NK-92 (cell line): ENCODE data around the gene BICD1.

Experiments used
- DNase-seq: peaks from one replicate; lab custom pipeline; 2025; ENCODE audit not compliant: unreplicated experiment; lab: John Stamatoyannopoulos, UW

BICD1 gene

DNA sequence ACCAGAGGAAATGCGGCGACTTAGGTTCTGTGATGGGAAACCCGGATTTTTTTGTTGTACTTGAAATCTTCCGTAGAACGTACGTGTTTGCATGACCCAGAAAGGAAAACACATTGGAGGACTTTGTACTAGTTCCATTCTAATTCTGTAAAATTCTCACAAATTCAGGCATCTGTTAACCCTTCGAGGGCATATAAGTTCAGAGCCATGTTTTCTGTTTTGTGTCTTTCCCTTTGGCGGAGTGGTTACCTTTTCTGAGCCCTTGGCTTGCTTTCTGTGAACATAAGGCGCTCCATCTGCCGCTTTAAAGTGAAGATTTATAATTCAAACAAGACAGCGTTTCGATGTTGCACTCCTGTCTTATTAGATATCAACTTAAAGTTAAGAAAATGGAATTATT lies 34.2 kb downstream of the BICD1 start:
- DNase-seq: no peak

DNA sequence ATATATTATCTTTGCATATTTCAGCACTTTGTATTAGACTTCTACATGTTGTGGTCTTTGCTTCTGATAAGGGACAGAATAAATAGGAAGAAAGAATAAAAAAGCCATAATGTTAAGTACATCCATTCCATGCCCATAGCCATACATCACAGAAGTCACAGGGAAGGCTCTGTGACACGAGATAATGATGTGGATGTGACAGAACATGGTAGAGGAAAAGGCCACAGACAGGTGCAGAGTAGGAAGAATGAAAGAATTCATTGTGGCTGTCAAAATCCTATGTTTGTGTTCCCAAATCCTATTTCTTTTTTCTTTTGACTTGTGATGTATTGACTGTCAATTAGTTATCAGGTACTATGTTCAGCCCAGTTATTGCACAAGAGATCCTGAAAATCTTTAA lies 38.4 kb downstream of the BICD1 start:
- DNase-seq: no peak

DNA sequence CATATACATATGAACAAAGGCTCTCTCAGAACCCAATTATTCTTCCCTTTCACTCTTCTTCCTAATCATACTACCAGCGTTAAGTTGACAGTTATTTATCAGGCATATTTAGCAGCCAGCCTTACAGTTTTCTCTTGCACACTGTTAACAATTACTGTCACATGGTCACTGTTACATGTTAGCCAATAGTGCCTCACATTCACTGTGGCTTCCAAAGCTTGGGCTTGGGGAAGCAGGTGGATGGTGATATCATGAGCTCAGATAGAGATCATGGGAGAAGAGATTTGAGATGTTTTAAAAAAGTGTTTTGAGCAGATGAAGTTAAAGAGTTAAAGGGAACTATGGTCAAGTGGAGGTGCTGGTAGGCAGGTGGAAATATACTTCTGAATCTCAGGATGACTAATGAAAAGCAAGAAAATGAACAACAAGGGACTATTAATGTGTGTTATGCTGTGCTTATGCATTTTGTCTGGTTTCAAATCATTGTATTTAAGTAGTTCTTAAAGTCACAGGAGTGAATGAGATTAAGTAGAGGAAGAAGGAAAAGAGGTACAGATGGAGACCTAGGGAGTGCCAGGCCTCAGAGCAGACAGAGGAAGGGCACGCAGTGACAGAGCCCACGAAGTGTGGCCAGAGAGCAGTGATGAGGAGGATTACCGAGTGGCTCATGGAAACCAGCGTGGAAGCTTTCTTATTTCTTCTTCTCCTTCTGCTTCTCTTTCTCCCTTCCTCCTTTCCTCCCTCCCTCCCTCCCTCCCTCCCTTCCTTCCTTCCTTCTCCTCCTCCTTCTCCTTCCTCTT lies 39.6 kb downstream of the BICD1 start:
- DNase-seq: no peak

DNA sequence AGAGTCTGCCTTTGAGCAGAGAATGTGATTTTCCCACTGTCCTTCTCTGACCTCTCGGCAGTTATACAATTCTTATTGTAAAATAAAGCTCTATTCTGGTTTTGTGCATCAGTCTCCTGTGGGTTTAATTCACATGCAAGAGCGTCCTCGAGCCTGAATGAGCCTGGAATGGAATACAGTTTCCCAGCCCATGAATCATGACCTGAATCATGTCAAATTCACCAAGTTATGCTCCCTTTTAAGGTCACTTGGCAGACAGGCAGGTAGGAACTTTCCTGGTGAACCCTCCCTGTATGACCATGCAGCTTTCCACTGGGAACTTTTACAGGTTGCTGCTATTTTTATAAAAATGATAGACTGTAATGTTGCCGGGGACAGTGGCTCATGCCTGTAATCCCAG lies 41.7 kb downstream of the BICD1 start:
- DNase-seq: no peak

DNA sequence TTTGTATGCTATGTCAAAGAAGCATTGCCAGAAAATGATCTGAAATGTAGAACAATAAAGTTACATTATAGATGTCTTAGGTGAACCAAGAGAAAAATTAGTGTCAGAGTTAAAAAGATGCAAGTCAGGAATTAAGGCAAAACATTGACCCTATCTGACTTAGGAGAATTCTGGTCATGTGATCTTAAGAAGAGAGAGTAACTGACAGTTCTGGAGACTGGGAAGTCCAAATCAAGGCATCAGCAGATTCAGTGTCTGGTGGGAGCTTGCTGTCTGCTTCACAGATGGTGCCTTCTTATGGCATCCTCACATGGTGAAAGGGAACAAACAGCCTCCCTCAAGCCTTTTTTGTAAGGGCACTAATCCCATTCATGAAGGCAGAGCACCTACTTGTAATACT lies 42.8 kb downstream of the BICD1 start:
- DNase-seq: no peak

DNA sequence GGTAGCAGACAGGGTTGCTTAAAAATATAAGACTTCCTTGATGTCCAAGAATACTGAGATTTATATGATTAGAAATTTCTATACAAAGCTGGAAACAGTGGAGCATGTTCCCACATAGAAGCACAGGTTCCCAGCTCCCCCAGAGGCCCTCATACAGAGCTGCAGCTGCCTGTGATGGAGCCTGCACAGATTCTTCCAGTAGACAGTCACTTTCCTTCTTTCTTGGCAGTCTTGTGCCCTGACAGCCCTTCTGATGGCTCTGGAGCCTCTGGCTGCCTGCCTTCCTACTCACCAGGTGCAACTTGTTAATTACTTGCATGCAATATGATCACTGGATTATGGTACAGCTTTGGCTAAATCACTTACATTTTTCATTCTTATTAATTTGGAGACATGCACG lies 44.4 kb downstream of the BICD1 start:
- no peak for DNase-seq

DNA sequence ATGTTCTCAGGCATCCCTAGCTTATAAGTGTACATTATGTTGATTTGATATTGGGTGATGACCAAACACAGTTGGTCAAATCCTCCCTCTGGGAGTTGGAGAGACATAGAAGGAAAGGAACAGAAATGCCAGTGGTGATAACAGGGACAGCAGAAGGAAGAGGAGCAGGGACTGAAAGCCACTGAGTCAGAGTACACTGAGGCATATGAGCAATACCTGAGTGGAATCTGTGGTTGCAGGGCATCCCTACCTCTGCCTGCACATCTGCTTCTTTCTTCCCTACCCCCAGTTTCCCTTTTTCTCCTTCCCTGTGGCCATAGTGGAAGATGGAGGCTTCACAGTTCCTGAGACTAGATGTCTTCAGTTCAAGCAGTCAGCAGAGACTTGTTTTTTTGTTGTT lies 44.9 kb downstream of the BICD1 start:
- no peak for DNase-seq

DNA sequence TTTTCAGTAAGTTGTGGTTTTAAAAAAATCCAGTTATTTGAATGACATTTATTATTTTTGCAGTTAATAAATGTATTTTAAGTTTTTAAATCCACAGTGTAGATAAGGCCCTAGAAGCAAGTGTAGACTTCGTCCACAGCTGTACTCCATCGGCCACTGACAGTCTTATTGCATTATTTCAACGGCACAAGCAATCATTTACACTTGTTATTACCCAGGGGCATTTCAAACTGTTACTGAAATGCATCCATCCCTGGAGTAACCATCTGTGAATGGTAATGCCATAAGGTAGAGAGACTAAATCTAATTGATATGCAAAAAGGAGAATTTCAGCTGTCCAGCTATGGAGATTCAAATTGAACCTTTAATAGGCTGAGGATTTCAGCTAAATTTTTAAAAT lies 48.4 kb downstream of the BICD1 start:
- DNase-seq: no peak

DNA sequence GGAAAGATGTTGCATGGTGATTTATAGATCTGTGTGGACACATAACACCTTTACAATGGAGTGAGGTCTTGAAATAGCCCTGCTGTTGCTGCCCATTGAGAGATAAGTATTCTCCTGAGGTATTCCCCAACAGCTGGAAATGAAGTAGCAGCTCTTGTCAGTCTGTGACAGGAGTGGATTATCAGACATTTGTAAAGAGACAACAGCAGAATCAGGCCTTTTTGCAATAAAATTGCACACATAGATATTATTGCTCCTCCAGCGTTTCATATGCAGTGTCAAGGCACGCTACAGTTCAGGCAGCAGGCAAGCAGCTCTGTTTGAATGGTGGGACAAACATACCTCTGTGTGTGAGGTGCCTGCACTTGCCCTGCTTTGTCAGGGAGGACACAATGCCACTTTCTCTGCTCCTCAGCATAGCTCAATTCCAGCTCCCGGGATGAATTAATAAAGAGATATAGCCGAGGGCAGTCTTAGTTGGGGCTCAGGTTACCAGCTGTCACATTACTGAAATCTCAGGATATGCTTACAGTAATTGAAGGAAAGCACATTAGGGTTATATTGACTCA lies 49.4 kb downstream of the BICD1 start:
- DNase-seq: no peak

DNA sequence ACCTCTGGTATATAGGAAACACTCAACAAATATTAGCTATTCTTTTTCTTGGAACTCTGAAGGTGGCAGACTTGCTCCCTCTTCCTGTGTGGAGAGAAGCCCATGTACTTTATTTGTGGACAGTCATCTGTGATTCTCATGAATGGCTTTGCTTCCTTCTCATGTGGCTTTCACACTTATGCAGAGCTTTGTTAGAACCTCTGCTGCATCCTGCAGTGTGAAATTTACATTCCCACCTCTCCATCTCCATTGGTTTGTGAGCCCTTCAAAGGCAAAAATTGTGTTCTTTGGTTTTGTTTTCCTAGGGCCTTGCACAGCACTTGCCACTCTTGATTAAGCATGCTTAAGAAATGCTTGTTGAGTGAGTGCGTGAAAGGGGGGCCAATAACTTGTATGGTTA lies 51.9 kb downstream of the BICD1 start:
- no peak for DNase-seq

DNA sequence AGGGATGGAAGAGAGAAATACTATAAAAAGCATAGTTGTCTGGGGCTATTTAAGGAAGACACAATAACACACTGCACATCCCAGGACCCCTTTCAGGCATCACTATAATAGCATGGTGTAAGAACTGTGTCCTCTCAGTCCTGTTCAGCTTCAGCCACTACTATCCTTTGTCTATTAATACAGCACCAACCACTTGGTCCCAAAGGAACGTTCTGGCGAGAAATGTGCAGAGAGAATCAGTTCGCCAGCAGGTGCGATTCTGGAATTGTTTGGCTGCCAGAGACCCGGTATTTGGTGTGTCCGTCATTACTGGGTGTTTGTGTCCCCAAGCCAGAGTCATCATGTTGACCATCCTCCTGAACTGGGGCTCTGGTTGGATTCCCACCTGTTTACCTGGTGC lies 52.7 kb downstream of the BICD1 start:
- DNase-seq: no peak

DNA sequence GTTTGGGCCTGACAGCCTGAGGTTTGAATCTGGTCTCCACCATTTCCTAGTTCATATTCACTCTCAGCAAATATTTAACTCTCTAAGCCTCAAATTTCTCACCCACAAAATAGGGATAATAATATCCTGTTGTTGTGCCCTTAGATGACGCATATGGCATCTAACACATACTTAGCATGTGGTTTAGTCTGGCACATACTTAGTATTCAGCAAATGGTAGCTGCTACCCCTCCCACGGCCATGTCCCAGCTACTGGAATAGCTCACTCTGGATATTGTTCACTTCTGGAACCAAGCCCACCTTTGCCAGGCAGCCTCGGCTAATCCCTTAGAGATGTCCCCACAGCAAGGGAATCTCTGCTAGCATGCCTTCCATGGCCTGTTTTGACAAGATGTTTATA lies 53.3 kb downstream of the BICD1 start:
- no peak for DNase-seq

DNA sequence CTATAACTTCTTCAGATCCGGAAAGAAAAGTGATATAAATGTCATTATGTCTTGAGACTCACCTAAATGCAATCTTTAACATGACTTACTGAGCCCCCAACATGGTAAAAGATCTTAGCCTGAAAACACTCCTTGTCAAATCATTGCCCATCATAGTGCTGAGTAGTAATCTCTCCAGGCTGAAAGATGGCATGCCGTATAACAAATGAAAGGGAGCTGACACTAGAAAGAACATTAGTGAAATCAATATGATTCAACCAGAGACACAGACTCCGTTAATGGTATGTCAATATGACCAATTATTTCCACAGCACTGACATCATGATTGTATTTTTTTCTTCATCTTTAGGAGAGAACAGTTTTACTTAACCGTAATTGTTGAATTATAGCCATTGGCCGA lies 54.4 kb downstream of the BICD1 start:
- DNase-seq: no peak

DNA sequence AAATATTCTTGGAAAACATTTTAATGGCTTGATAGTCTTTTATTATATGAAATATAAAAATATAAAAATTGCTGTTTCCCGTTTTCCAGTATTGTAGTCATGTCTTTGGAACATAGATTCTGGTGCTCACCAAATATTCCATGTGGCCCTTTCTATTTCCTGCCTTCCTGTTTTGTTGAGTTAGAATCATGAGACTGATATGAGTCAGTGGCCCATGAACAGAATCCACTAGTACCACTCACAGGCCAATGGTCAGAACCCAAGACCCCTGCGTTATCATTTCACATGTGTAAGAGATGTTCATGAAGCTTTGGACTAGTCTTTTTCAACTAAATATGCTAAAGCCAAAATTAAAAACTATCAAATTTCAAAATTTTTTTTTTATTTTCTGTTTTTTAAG lies 56.9 kb downstream of the BICD1 start:
- DNase-seq: no peak

DNA sequence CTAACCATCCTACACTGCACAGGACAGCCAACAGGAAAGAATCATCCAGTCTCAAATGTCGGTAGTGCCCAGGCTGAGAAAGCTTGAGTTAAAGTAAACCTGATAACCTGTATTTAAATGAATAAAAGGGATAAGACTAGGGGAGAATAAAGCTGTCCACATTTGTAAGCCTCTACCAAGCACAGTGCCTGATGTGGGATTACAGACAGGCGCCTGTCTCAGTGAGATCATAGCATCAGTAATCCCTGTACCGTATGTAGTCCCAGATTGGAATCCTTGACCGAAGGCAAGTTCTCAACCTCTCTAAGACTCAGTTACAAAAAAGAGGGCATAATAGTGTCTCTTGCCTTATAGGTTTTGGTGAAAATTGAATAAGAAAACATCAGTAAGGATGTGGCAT lies 59.9 kb downstream of the BICD1 start:
- DNase-seq: no peak

DNA sequence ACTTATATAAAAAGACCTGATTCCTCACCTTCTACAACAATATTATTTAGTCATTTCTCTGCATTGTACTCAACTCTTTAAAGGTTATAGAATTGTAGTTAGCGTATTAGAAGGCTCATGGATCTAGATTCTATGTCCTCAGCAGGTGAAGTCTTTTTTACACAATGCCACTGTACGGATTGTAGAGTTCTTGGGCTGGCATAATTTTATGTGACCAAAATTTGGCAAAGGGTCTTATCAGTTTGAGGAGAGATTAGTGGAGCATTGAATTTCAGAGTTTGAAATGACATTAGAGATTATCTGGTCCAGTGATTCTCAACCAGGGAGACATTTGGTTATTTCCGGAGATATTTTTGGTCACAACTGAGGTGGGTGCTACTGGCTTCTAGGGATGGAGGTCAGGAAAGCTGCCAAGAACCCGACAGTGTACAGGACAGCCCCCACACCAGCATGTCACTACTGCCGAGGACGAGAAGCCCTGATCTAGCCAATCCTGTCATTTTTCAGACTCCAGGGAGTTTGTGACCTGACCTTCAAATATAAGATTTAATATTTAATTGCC lies 63.9 kb downstream of the BICD1 start:
- DNase-seq: no peak

DNA sequence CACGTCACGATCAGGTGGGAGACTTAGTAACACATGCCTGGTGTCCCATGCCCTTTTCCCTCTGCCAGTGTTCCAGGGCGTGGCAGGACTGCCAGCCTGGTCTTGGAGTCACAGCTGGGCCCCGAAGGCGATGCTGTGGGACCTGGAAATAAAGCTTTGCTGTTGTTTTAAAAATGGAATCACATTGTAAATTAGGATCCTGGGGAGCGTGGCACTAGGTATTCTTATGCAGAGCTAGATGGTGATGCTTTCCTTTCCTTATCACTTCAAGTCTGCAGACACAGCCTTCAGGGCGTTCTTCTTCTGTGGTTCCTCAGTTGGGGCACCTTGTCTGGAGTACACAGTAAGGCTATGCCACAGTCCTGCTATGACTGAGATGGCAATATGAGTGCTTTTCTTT lies 64.6 kb downstream of the BICD1 start:
- no peak for DNase-seq

DNA sequence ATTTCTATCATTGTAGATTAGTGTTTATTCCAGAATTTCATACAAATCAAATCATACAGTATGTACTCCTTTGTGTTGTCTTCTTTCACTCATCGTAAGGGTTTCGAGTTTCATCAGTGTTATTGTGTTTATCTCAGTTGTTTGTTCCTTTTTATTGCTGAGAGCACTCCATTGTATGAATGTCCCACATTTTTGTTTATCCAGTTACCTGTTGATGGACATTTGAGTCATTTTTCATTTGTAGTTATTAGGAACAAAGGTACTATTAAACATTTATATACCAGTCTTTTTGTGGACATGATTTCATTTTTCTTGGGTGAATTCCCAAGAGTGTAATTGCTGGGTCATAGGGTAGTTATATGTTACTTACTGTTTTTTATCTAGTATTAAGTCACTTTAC lies 70.0 kb downstream of the BICD1 start:
- DNase-seq: no peak

DNA sequence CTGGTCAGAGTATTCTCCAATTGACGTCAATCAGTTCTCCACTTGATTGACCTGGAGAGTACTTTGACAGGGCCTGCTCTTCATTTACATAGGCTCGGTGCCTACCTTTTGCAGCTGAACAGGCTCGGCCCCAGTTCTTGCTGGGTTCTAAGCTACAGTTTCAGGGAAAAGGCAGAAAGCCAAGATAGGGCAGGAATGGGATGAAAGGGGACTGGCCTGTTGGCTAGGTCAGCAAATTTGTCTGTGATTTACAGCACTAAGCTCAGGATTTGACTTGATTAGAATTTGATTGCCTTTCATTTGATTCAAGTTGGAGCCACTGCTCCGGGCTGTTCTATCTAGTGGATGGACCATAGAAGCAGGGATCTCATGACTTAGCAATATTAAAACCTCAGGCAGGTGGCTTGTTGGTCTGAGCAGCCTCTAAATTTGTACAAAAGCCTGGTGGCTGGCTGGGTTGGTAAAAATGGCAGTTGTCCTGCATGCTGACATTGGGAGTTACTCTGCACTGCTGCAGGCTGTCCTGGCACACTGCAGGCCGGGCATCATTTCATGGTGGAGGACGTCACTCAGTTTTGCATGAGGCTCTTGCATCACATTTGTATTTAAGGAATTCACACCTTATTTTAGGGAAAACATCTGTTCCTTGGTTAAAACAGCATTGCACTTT lies 71.8 kb downstream of the BICD1 start:
- DNase-seq: no peak

DNA sequence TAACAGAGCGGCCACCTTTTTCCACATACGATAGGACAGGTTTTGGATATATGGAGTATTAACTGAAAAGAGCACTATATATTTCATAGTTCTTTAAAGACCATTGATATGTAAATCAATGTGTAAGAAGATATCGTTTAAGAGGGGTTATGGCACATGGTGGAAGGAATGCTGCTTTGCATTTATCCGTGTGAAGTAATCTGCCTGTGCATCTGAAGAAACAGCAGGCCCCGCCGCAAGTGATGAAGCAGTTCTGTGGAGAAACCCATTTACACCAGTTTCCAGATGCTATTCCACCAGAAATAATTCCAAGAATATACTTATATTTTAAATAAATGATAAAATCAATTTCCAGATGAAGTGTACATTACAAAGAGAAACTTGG lies 72.4 kb downstream of the BICD1 start:
- no peak for DNase-seq

DNA sequence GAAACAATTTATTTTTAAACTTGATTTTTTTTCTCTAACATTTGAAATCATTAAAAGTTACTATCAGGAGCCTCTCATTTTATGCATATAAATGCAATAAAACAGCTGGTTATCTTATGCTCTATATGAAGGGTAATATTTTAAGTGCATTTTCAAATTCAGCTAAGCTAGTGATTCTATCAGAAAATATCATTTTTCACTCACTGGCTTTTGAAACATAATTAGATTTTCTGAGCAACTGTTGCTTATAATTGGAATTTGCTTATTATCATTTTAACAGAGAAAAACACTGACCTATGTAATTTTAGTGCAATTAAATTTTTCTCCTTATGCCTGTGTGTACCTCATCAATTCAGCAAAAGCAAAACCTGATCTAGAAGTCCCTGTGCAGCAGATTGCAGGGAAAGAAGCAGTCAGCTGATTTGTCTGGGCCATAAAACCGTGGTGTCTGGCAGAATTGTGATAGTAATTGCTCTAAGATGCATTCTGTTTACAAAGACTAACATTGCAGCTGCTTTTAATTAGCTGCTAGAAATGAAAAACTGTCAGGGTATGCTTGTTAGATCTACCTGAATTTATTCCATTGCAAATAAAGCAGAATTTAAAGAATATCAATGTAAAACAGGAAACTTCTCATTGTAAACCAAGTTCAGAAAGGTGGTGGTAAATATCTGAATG lies 75.0 kb downstream of the BICD1 start:
- no peak for DNase-seq

DNA sequence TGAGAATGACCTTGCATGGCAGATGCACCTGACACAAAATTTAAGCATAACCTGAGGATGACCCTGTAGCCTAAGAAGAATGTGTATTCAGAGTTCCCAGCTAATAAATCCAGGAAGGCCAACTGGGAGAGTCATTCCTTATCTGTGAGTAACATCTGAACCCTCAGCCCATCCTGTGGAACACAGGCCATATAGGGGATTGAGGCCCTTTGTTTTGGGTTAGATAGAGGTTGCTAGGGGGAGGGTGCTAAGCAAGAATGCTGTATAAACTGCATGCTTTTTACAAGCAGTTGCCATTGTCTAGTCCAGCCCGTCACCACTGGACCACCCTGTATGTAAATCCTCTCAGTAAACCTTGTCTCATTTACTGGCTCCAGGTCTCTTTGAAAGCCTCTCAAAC lies 77.0 kb downstream of the BICD1 start:
- no peak for DNase-seq
